GM20000 (cell line): ENCODE measurements around the gene FBXO24.
A peak's percentile ranks its signal among the peaks of the same experiment; 100 is the strongest.

Source experiments
- DNase-seq: peaks from one replicate; pipeline ENCODE4 v3.0.0; 2012; ENCODE audit warnings: low spot score
- TF ChIP-seq, protein P1 (sequence below): IDR thresholded peaks from 2 replicates; pipeline ENCODE4 v1.5.1; 2012; ENCODE audit warnings: mild to moderate bottlenecking, control low read depth; ENCODE audit errors: extremely low read depth, missing control alignments

The FBXO24 gene

DNA sequence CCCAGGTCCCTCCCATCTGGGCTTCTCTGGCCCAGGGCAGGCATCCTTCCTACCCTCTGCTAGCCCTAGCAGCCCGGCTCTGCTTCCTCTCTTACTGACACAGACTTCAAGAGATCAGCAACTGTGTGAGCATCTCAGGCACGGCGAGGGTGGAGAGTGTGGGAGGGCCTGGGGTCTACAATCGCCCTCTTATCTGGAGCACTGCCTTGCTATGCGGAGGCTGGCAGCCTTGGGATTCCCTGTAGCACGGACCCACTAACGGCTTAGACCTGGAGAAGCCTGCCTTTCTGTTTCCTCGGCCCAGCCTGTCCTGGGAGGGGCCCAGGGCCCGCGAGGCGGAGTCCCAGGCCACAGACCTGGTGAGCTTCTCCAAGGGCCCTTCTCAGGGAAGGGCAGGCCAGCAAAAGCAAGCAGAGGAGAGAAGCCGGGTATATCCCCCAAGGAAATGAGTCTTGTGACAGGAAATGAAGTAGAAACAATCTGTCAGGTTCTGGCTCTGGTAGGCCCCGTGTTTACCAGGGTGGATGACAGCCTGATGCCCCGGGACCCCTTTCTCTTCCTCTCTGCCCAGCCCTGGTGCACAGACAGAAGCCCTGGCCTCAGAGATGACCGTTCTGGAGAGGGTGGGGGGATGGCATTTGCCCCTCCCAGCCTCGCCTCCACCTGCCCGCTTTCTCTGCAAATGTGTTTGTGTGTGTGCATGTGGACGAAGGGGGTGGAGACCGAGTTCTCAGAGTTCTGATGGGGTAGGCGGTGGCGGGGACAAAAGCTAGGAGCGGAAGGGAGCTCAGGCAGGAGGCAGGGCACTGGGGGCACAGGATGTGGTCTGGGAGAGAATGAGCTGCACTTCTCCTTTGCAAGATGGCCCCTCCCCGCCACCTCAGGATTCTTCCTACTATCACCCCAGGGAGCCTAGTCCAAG, 2.7 kb upstream of the FBXO24 start:
- peak; percentile 66 for DNase-seq

DNA sequence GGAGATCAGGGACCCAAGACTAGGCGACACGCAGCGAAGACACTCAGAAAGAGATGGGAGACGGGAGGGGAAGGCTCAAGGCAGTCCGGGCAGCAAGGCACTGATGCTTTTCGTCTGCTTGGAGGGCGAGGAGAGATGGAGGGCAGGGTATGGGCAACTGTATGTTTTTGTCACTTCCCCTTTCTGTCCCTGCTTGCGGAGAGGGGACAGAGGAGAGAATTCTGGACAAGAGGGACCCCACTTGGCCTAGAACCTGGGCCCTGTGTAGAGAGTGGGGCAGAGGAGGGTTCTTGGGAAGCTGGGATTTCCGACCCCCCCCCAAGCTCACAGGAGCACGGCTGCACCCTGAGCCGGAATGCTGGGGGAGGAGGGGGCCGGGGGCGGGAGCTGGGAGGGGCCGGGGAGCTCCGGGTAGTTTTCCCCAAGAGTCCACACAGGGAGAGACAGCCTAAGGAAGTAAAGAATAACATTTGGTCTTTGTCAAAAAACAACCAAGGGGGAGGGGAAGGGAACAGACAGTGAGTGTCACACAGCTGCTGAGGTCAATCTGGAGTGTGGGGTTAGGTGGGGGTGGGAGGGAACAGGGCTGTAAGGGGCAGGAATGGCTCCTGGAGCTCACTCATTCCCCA, 2.0 kb upstream of the FBXO24 start:
- TF ChIP-seq, protein P1, sequence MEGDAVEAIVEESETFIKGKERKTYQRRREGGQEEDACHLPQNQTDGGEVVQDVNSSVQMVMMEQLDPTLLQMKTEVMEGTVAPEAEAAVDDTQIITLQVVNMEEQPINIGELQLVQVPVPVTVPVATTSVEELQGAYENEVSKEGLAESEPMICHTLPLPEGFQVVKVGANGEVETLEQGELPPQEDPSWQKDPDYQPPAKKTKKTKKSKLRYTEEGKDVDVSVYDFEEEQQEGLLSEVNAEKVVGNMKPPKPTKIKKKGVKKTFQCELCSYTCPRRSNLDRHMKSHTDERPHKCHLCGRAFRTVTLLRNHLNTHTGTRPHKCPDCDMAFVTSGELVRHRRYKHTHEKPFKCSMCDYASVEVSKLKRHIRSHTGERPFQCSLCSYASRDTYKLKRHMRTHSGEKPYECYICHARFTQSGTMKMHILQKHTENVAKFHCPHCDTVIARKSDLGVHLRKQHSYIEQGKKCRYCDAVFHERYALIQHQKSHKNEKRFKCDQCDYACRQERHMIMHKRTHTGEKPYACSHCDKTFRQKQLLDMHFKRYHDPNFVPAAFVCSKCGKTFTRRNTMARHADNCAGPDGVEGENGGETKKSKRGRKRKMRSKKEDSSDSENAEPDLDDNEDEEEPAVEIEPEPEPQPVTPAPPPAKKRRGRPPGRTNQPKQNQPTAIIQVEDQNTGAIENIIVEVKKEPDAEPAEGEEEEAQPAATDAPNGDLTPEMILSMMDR, result no peak

More for the DNA sequence above, 2.7 kb upstream of the FBXO24 start:
- TF ChIP-seq, protein P1, result no peak

DNA sequence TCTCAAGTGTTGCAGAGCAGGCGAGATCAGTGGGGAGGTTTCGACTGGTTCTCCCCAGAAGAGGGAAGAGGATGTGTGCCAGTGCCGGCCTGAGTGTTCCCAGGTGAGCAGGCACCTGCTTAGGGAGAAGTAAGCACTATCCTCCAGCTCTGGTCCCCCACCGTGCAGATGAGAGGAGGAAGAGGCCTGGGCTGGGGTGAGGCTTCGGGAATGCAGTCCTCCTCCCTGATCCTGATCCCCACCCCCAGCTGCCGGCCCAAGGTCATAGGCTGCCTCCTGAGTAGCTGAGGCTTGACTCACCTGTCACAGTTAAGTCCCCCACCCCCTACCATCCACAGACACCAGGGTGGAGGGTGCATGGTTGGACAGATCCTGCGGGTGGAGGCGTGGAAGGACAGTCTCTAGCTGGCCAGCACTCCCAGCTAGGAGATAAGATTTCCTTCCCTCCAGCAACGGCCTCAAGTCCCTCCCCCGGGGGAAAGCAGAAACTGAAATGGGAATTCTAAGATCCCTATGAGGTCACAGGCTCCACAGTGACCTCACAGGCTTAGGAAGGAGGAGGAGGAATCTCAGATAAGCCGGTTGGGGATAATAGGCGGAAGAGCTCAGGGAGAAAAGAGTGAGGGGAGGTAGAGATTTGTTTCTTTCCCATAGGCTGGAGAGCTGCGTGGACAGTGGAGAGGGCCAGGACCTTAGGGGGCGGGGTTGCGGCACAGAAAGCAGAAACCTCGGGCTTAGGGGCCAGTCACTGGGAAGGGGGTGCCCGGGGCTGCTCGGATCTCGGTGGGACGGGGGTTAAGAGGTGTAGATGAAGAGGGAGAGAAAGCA, 1.2 kb upstream of the FBXO24 start:
- DNase-seq, result no peak
- TF ChIP-seq, protein P1, result no peak

More for the DNA sequence above, 2.0 kb upstream of the FBXO24 start:
- DNase-seq, result no peak

DNA sequence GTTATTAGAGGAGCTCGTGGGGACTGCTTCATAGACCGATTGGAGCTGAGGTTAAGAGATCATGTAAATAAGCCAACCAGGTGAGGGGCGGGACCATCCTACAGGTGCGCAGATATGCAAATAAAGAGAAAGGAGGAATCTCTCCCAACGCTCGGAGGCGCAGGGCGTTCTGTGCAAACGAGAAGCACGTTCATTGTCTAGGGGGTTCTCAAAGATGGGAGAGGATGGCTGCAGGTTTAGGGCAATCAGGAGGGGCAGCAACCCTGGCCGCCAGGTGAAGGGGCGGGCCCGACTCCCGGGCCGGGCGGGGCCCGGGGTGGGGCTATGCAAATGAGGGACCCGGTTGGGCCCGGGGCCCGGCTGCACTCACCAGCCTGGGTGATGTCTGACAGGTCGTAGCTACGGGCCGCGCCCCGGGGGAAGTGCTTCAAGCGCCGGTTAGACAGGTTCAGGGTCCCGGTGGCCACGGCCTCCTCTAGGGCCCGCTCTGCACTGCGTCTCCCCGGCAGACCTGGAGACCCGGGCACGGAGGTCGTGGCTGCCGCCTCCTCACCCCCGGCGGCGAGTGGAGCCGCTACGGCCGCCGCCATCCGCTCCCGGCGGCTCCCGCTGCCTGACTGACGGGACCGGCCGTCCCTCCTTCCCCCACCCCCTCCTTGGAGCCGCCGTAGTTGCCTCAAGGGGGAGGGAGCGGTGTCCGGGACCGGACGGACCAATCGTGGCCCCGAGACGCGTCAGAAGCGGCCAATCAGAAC, 440 bp upstream of the FBXO24 start, which contains the start of gene LRCH4:
Gene LRCH4, minus strand, starts transcription at position 619 of the 755 bp plus-strand sequence. Its CDS starts 29 bp downstream, at position 590.
- peak; percentile 79 for DNase-seq
- TF ChIP-seq, protein P1, result no peak

DNA sequence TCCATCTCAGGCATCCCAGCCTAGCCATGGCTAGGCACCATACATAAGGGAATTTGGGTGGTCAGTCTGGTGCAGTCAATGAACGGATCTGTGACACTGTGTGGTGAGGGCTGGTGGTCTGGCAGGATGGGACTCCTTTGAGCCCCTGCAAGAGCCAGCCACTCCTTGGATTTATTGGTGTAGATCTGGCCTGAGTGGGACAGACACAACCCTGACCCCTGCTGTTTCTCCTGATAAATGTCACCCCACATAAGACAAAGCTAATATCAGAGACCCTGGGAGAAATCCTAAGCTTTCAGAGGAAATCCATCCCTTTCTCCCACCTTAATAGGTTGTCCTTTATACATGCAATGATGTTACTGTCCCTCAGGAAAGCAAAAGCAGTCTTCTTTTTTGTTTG, 2.3 kb downstream of the FBXO24 start:
- TF ChIP-seq, protein P1, result peak; percentile 23
- no peak for DNase-seq

DNA sequence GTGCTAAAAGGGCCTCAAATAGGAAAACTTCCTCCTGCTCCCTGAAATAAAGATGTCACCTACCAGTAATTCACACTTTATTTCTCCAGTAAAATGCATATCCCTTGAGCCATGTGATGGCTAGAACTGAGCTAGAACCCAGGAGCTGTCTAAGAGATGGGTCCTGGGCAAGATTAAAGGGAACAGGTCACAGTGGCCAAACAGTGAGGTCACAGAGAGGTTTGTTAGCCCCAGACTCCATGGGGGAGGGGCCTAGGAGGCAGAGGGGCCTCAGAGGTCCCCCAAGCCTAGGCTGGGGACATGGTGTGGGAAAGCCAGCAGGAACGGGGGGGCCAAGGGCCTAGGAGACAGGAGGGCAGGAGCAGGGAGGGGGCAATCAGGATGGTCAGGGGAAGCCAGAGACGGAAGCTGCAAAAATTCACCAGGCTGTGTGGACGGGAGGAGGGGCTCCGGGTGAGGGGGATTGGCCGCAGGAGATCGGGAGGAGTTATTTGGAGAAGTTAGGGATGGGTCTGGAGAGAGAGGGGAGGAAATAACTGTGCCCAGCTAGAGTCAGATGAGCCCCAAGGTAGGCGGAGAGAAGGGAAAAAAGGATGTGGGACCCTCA, 3.3 kb downstream of the FBXO24 start:
- DNase-seq, result no peak
- TF ChIP-seq, protein P1, result no peak
